Cardiac muscle cell (in vitro differentiated cells and primary cell): ENCODE results near the gene RSPH9. TPM values are rescaled to one million over a fixed set of nuclear protein-coding genes. Genes with fewer than 3 reads are reported as not detected.
"Not testable (repeated sequence)": the region's sequence is repeated elsewhere in the genome, so short reads cannot be mapped to it uniquely, and the experiment has no call there.

Experiments used
- DNase-seq, 2 donors: peaks; one replicate each; pipeline versions ENCODE4 v3.0.0 to v3.0.0-alpha.2; 2010 to 2017; ENCODE audit warnings: low read depth in 1 of 2, low spot score in 1 of 2
- H3K27ac ChIP-seq: fragments of 200-600 bp; sonication (generic); 2 replicates; pipeline ENCODE4 v1.5.1; 2016
- H3K27me3 ChIP-seq: fragments of 200-600 bp; sonication (generic); 2 replicates; pipeline ENCODE4 v1.6.0; 2016; ENCODE audit warnings: control low read depth
- H3K36me3 ChIP-seq: fragments of 200-600 bp; sonication (generic); 2 replicates; pipeline ENCODE4 v1.5.1; 2016; ENCODE audit warnings: control low read depth
- H3K4me1 ChIP-seq: fragments of 200-600 bp; sonication (generic); 2 replicates; pipeline ENCODE4 v1.8.1; 2017; ENCODE audit warnings: low read depth, mild to moderate bottlenecking, mixed run types
- H3K4me3 ChIP-seq: fragments of 200-600 bp; sonication (generic); 2 replicates; pipeline ENCODE4 v1.5.1; 2016; ENCODE audit warnings: mild to moderate bottlenecking
- H3K9me3 ChIP-seq: fragments of 200-600 bp; sonication (generic); 2 replicates; pipeline ENCODE4 v1.5.1; 2017; ENCODE audit warnings: low read depth, mild to moderate bottlenecking, control low read depth
- polyA plus RNA-seq: library from polyadenylated mRNA; unstranded; fragments of >200 nt; fragmentation: Nextera tagmentation; extraction: Ambion mirVana; gene quantifications from 2 replicates; pipeline ENCODE4 v1.2.1, GENCODE V29; 2016
- total RNA-seq: library from RNA; depleted of rRNA; stranded (reverse); fragments of >200 nt; gene quantifications from 2 replicates; pipeline ENCODE4 v1.2.3, GENCODE V29; 2016
- TF ChIP-seq, protein P1 (sequence below): IDR thresholded peaks from 2 replicates; pipeline ENCODE4 v1.5.1; 2012; ENCODE audit warnings: low read depth, mild to moderate bottlenecking, low read length

Gene RSPH9
- total and polyA plus RNA-seq, 2 experiments from 2014 or later: 2.9 to 5.8 TPM

DNA sequence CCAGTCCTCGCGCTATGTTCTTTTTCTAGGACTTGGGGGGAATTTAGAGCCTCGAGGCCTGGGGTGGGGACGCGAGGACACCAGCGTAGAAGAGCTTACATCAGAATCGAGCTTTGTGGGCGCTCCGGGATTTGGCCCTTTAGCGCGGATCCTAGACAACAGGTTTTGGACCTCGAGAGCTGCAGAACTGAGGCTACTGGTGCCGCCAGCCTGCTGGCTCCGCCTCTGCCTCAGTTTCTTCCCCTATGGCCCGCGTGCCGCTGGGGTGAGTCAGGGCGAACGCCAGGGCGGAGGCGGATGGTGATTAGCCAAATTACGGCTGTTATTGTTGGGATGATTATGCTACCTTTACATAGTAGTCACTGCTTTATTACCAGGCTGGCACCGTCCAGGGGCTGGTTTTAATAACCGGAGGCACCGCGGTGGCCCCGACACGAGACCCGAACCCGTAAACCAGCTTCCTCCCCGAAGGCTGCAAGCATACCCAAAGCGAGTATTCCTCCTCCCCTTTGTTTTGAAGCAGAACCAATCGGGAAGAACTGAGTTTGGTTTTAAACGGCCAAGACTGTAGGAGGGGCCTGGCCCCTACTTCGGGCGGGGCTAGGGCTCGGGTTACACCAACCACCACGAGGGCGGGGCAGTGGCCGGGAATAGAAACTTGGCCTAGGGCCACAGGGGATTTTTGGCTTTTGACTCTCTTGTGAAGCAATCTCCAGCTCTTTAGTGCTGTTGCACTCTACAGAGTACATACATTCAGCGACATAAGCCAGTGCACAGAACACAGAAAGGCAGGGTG lies 15.1 kb upstream of the RSPH9 start:
- TF ChIP-seq, protein P1, sequence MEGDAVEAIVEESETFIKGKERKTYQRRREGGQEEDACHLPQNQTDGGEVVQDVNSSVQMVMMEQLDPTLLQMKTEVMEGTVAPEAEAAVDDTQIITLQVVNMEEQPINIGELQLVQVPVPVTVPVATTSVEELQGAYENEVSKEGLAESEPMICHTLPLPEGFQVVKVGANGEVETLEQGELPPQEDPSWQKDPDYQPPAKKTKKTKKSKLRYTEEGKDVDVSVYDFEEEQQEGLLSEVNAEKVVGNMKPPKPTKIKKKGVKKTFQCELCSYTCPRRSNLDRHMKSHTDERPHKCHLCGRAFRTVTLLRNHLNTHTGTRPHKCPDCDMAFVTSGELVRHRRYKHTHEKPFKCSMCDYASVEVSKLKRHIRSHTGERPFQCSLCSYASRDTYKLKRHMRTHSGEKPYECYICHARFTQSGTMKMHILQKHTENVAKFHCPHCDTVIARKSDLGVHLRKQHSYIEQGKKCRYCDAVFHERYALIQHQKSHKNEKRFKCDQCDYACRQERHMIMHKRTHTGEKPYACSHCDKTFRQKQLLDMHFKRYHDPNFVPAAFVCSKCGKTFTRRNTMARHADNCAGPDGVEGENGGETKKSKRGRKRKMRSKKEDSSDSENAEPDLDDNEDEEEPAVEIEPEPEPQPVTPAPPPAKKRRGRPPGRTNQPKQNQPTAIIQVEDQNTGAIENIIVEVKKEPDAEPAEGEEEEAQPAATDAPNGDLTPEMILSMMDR: no peak
- H3K9me3 ChIP-seq: no peaks in the 10 kb centered on the region
- peak overlapping the region; percentile 84 for H3K4me3 ChIP-seq
- DNase-seq: peak; percentile 98 to 99
- no peaks in the 10 kb centered on the region for H3K27me3 ChIP-seq
- peaks cover 9% of the 10 kb centered on the region for H3K36me3 ChIP-seq
- H3K4me1 ChIP-seq: peaks cover 14% of the 10 kb centered on the region
- peak overlapping the region; percentile 92 for H3K27ac ChIP-seq

- peak overlapping the region; percentile 92 for H3K27ac ChIP-seq
- TF ChIP-seq, protein P1: no peak
Measured at GRCh38 chr6:43630980-43631619, 13.7 kb upstream of the RSPH9 start.

GRCh38 chr6:43633002-43633401 lies 11.8 kb upstream of the RSPH9 start:
- not testable (repeated sequence) for H3K27ac ChIP-seq, H3K27me3 ChIP-seq, H3K36me3 ChIP-seq, H3K9me3 ChIP-seq, DNase-seq, H3K4me3 ChIP-seq
- peaks cover 23% of the 10 kb centered on the region for H3K4me1 ChIP-seq

More at GRCh38 chr6:43630980-43631619, 13.7 kb upstream of the RSPH9 start:
- no peaks in the 10 kb centered on the region for H3K27me3 ChIP-seq
- DNase-seq: no peak
- peaks cover 2% of the 10 kb centered on the region for H3K36me3 ChIP-seq
- peaks cover 14% of the 10 kb centered on the region for H3K4me1 ChIP-seq
- H3K9me3 ChIP-seq: no peaks in the 10 kb centered on the region
- no peak overlapping the region for H3K4me3 ChIP-seq

- DNase-seq: no peak
- Histone ChIP-seq H3K27ac (no peak overlapping the region), H3K9me3 (no peaks in the 10 kb centered on the region), H3K36me3 (peaks cover 4% of the 10 kb centered on the region), H3K4me1 (peaks cover 27% of the 10 kb centered on the region), H3K27me3 (no peaks in the 10 kb centered on the region), H3K4me3 (no peak overlapping the region)
- TF ChIP-seq, protein P1: no peak
Measured at GRCh38 chr6:43634702-43635303, 10.0 kb upstream of the RSPH9 start.

DNA sequence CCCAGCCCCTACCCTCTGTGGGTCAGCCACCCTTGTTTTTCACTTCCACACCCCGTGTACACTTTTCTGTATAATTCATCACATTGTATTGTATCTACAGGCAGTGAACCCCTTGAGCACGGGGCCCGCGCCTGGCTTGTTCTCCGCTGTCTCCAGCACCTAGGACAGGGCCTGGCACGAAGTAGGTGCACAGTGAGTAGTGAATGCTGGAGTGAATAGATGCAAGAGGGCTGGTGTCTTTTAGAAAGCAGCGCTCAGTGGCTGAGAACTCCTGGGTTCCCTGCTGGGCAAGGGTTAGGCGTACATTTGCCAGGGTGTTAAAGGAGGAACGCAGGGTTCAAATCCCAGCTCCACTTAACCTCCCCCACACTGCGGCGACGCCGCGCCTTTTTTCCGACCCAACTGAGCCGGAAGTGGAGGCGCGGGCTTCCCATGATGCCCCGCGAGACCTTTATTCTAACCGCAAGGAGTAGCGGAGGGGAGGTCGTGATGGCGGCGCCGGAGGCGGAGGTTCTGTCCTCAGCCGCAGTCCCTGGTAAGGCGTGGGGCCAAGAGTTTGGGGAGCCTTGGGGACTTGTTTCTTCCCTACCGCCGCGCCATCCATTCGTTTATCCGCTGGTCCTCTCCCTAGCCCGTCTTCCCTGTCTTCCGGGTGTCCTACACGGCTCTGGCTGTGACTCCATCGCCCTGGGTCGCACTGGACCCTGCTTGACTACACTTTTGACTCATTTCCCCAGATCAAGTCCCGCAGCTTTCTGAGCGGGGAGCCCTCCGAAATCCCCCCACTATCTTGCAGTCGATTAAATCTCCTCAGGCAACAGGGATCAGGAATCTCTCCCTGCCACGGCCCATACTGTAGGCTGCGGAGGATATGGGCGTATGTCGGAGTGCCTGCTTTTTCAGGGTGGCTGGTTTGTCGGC lies 9.2 kb upstream of the RSPH9 start, which contains the start of gene MAD2L1BP:
Gene MAD2L1BP, plus strand, starts transcription at position 454 of the 921 bp plus-strand sequence. Its CDS starts 36 bp downstream, at position 490.
- no peaks in the 10 kb centered on the region for H3K9me3 ChIP-seq
- peak within 1 kb of the TSS; percentile 38 for H3K27ac ChIP-seq
- H3K27me3 ChIP-seq: no peaks in the 10 kb centered on the region
- H3K4me3 ChIP-seq: peak within 1 kb of the TSS; percentile 72
- peaks cover 12% of the 10 kb centered on the region for H3K36me3 ChIP-seq
- TF ChIP-seq, protein P1: no peak
- peak; percentile 77 to 80 for DNase-seq
- peaks cover 22% of the 10 kb centered on the region for H3K4me1 ChIP-seq
